GM18508 (cell line): ENCODE measurements around the gene HOXD13.
A peak's percentile ranks its signal among the peaks of the same experiment; 100 is the strongest.

ENCODE experiments used
- ATAC-seq: cut with Tn5 transposase; IDR thresholded peaks from one replicate; pipeline ENCODE4 v1.9.1; 2021; ENCODE audit warnings: moderate number of reproducible peaks; ENCODE audit not compliant: insufficient read depth, unreplicated experiment

Gene HOXD13

GRCh38 chr2:176128982-176129796 lies 36.7 kb downstream of the HOXD13 start, which contains the start of gene HOXD8:
Gene HOXD8 (plus strand): TSS chr2:176129705. CDS start chr2:176130367, 662 bp downstream.
- ATAC-seq, result no peak

- no peak for ATAC-seq
Measured at GRCh38 chr2:176129813-176130146, 37.3 kb downstream of the HOXD13 start.

- no peak for ATAC-seq
Measured at GRCh38 chr2:176130147-176130956, 37.8 kb downstream of the HOXD13 start.

GRCh38 chr2:176130957-176131847 lies 38.7 kb downstream of the HOXD13 start:
- ATAC-seq, result no peak

GRCh38 chr2:176131848-176132158 lies 39.3 kb downstream of the HOXD13 start:
- no peak for ATAC-seq

- no peak for ATAC-seq
Measured at GRCh38 chr2:176132205-176133171, 40.0 kb downstream of the HOXD13 start.

- no peak for ATAC-seq
Measured at GRCh38 chr2:176133389-176133788, 40.9 kb downstream of the HOXD13 start.

GRCh38 chr2:176134035-176134434 lies 41.5 kb downstream of the HOXD13 start:
- ATAC-seq, result no peak

- ATAC-seq, result no peak
Measured at GRCh38 chr2:176135035-176135440, 42.5 kb downstream of the HOXD13 start.

GRCh38 chr2:176136374-176137251 lies 44.1 kb downstream of the HOXD13 start:
- ATAC-seq, result no peak

- ATAC-seq, result no peak
Measured at GRCh38 chr2:176137252-176137580, 44.7 kb downstream of the HOXD13 start.

GRCh38 chr2:176137906-176138305 lies 45.4 kb downstream of the HOXD13 start:
- no peak for ATAC-seq

GRCh38 chr2:176138526-176138922 lies 46.0 kb downstream of the HOXD13 start:
- no peak for ATAC-seq

GRCh38 chr2:176138923-176139660 lies 46.6 kb downstream of the HOXD13 start:
- ATAC-seq, result no peak

- no peak for ATAC-seq
Measured at GRCh38 chr2:176139661-176140512, 47.4 kb downstream of the HOXD13 start.

- peak; percentile 72 for ATAC-seq
Measured at GRCh38 chr2:176140513-176141317, 48.2 kb downstream of the HOXD13 start.
